PFSK-1 (cell line): Measurements from ENCODE around the gene RBSN.

ENCODE experiments used
- FOXP2 ChIP-seq: optimal IDR thresholded peaks from 2 replicates; pipeline ENCODE3; 2011; ENCODE audit warnings: borderline replicate concordance, control low read depth, inconsistent platforms; ENCODE audit not compliant: insufficient read depth; ENCODE audit errors: extremely low read length, extremely low read depth
- POLR2AphosphoS5 ChIP-seq: IDR thresholded peaks from 2 replicates; pipeline ENCODE4 v1.6.1; 2012; ENCODE audit warnings: low read depth, mild to moderate bottlenecking, control low read depth, low read length, moderate library complexity
- SIN3A ChIP-seq: IDR thresholded peaks from 2 replicates; pipeline ENCODE4 v1.6.1; 2012; ENCODE audit warnings: mild to moderate bottlenecking, low read length, moderate library complexity, borderline replicate concordance; ENCODE audit not compliant: insufficient read depth
- TAF1 ChIP-seq: IDR thresholded peaks from 2 replicates; pipeline ENCODE4 v1.6.1; 2012; ENCODE audit warnings: low read length, control low read depth, borderline replicate concordance; ENCODE audit not compliant: insufficient read depth
- TF ChIP-seq, protein P1 (sequence below), 2 experiments: IDR thresholded peaks; 2 replicates each; pipeline versions ENCODE4 v1.6.1 to v1.8.0; 2011 to 2012; ENCODE audit warnings: low read depth in 2 of 2, low read length in 2 of 2, control low read depth in 1 of 2, inconsistent platforms in 1 of 2, mild to moderate bottlenecking in 1 of 2, moderate library complexity in 1 of 2; ENCODE audit not compliant: insufficient read depth in 1 of 2

RBSN gene

GRCh38 chr3:15066467-15066866 is 32.5 kb downstream of the RBSN start:
- no peak for TF ChIP-seq SIN3A
- TF ChIP-seq TAF1, result no peak
- TF ChIP-seq, protein P1, sequence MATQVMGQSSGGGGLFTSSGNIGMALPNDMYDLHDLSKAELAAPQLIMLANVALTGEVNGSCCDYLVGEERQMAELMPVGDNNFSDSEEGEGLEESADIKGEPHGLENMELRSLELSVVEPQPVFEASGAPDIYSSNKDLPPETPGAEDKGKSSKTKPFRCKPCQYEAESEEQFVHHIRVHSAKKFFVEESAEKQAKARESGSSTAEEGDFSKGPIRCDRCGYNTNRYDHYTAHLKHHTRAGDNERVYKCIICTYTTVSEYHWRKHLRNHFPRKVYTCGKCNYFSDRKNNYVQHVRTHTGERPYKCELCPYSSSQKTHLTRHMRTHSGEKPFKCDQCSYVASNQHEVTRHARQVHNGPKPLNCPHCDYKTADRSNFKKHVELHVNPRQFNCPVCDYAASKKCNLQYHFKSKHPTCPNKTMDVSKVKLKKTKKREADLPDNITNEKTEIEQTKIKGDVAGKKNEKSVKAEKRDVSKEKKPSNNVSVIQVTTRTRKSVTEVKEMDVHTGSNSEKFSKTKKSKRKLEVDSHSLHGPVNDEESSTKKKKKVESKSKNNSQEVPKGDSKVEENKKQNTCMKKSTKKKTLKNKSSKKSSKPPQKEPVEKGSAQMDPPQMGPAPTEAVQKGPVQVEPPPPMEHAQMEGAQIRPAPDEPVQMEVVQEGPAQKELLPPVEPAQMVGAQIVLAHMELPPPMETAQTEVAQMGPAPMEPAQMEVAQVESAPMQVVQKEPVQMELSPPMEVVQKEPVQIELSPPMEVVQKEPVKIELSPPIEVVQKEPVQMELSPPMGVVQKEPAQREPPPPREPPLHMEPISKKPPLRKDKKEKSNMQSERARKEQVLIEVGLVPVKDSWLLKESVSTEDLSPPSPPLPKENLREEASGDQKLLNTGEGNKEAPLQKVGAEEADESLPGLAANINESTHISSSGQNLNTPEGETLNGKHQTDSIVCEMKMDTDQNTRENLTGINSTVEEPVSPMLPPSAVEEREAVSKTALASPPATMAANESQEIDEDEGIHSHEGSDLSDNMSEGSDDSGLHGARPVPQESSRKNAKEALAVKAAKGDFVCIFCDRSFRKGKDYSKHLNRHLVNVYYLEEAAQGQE (IDR thresholded peaks at IDR 0.05; ENCODE audit: insufficient read depth in 1 of 2, low read depth in 2 of 2, low read length in 2 of 2), result no peak
- TF ChIP-seq FOXP2, result no peak
- no peak for TF ChIP-seq POLR2AphosphoS5

GRCh38 chr3:15065550-15066007 is 33.4 kb downstream of the RBSN start:
- TF ChIP-seq, protein P1 (IDR thresholded peaks at IDR 0.05; ENCODE audit: insufficient read depth in 1 of 2, low read depth in 2 of 2, low read length in 2 of 2), result no peak
- TF ChIP-seq SIN3A, result no peak
- no peak for TF ChIP-seq POLR2AphosphoS5
- TF ChIP-seq FOXP2, result no peak
- no peak for TF ChIP-seq TAF1

- TF ChIP-seq POLR2AphosphoS5 (peak; percentile 93), TAF1 (peak; percentile 87; the same call in 1 of the 2 replicates), SIN3A (no peak; the same call in 1 of the 2 replicates), FOXP2 (no peak)
- TF ChIP-seq, protein P1 (IDR thresholded peaks at IDR 0.05; ENCODE audit: insufficient read depth in 1 of 2, low read depth in 2 of 2, low read length in 2 of 2), result 0 out of 4 replicates have a peak, but pooled peaks of 1 of the 2 experiments have one; percentile 21
These were observed 34.0 kb downstream of the RBSN start, which contains the start of gene MRPS25 for GRCh38 chr3:15064835-15065549. MRPS25 (minus strand) TSS chr3:15065315; CDS start chr3:15065194, 121 bp downstream.

- TF ChIP-seq POLR2AphosphoS5 (no peak; the same call in 1 of the 2 replicates), TAF1 (no peak), FOXP2 (no peak), SIN3A (no peak)
- TF ChIP-seq, protein P1 (IDR thresholded peaks at IDR 0.05; ENCODE audit: insufficient read depth in 1 of 2, low read depth in 2 of 2, low read length in 2 of 2), result no peak
These were observed 34.6 kb downstream of the RBSN start for GRCh38 chr3:15064299-15064834.
